HG03060 (cell line): ENCODE measurements around the gene DOK3.
A peak's percentile ranks its signal among the peaks of the same experiment; 100 is the strongest.

ENCODE experiments used
- ATAC-seq: cut with Tn5 transposase; IDR thresholded peaks from one replicate; pipeline ENCODE4 v1.9.1; 2021; ENCODE audit warnings: low read depth, moderate number of reproducible peaks; ENCODE audit not compliant: unreplicated experiment

The DOK3 gene

DNA sequence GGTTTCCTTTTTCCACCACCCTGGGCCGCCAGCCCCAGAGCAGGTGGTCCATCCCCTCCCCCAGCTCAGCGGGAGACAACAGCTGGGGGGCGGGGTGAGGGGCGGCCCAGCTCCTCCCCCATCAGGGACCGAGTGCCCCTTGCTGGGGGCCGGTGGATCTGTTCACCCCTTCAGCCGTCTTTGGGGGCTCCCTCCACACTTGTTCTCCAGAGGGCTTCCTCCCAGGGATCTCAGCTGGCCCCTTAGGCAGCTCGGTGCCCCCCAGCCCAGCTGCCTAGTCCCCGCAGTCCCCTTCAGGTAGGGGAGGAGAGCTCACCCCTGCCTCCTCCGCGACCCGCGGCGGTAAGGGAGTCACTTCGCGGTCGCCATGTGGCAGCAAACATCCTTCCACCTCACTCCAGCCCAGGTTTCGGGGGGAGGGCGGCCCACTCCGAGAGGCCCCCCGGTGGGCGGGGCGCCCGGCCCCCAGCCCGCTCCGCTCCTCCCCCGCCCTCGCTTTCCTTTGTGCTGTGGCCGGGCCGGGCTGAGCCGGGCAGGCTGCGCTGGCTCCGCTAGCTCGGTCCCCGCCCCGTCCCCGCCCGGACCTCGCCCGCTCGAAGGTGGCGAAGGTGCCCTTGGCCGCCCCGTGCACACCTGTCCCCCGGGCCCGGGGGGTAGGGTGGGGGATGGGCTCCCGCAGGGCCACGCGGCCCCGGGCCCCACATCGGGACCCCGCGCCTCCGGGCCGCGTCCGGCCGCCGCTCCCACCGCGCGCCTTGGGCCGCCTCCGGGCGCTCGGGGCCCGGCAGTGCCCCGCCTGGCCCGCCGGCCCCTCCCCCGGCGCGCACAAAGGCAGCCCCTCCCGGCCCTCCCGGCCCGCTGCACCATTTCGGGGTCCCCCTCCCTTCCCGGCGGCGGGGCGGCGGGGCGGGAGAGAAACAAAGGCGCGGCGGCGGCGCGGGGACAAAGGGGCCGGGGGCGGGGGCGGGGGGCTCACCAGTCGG, 36.9 kb downstream of the DOK3 start:
- no peak for ATAC-seq

DNA sequence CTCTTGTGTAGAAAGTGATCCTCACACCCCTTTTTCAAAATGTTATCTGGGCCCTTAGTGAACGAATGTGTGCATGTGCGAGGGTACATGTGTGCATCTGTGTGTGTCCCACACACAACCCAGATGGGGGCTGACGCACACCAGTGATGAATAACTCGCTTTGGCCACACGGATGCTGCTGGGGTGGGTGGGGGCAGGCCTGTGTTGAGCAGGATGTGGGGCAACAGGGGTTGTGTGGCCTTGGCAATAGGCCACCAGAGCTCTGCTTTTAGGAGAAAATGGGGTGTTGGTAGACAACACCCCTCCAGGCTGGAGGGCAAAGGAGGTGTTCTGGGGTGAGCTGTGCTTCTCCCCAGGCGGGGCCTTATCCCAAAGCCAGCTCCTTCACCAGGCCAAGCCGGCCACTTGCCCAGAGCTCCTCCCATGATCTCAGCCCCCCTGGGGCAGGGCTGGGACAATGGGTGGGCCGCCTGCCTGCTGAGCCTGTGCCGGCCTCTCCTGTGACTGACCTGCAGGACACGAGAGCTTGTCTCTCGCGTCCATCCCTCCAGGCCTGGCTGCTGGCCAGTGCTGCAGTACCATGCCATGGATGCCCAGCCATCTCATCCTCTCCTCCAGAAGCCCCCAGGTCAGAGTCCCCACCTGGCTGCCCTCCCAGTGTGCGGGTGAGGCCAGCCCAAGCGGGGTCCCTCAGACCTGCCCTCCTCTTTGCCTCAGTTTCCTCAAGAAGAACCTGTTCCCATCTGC, 37.8 kb downstream of the DOK3 start:
- no peak for ATAC-seq

- ATAC-seq = no peak
Measured at GRCh38 chr5:177470759-177471536, 38.7 kb downstream of the DOK3 start.

DNA sequence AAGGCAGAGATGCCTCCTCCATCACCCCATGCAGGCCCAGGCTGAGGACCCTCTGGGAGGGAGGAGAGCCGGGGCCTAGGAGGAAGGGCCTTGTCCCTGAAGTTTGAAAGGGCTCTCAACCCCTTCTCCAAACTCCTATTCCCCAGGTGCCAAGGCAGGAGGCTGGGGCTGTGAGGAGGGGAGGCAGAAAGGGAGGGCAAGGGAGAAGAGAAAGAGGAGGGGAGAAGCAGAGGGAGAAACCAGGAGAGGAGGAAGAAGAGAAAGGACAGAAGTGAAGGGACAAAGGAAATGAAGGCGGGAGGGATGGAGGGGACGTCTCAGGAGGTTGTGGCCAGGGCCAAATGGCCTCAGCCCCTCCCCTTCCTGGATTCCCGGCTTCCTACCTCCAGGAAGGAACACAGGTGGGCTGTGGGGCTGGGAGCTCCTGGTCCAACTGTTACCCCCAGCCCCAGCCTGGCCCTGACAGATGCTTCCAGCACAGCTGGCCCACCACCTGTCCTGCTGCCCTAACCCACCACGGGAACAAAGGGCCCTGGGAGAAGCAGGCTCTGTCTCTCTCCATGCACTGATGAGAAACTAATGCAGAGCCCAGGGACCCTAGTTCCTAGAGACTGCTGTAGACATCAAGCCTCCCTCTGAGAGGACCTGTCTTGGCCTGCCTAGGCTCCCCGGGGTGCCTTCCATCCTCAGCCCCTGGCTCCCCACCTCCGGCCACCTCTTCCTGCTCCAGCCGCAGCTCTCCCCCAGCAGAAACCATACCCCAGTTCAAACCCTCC, 39.7 kb downstream of the DOK3 start:
- ATAC-seq = no peak

DNA sequence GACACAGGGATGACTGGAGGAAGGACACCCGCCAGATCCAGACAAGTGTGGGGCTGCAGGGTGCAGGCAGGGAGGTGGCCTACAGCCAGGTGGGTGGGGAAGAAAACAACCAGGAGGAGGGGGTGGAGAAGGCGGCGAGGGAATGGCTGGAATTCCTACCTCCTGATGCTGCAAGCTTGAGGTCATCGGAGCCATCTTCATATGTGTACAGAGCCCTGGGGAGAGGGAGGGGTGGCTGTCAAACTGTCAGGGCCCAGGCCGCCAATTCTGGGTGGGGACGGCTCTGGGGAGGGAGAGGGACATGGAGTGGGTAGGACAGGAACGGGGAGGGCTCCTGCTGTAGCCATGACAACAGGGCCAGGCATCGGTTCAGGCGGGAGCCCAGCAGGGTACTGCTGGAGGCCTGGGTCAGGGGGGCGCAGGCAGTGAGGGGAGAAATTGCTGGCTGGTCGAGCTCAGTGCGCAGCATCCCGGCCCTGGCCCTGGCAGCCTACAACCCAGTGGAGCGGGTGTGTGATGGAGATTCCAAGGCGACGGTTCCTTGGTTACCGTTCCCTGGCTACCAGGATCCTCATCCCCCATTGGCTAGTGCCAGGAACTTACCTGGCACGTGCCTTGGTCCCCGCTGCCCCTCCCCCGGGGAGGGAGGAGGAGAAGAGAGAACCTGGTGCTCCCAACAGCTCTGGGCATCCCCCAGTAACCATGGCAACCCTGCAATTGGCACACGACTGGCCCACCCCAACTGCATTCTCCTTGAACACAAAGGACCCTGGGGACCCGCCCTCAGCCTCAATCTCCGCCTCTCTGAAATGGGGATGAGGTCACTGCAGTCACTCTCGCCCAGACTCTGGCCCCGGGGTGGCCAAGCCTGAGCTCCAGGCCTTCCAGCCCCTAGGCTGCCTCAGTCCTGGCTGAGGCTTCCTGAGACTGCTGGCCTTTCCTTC, 40.7 kb downstream of the DOK3 start:
- no peak for ATAC-seq

- ATAC-seq = no peak
Measured at GRCh38 chr5:177468329-177468684, 41.3 kb downstream of the DOK3 start.

DNA sequence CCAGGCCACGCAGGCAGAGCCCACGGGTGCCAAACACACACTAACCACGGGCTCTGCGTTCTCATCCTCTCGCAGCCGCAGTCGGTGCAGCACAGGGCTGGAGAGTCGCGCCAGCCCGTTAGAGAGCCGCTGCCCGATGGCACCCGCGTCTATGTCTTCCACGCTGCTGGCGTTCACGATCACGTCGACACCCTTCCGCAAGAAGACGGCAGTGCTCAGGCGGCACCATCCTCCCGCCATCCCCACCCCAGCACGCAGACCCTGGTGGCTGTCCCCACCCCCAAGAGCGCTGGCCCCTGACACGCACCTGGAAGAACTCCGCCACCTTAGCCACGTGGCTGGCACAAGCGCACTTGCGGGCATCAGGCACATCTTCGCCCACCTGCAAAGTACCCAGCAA, 42.2 kb downstream of the DOK3 start:
- ATAC-seq = no peak

DNA sequence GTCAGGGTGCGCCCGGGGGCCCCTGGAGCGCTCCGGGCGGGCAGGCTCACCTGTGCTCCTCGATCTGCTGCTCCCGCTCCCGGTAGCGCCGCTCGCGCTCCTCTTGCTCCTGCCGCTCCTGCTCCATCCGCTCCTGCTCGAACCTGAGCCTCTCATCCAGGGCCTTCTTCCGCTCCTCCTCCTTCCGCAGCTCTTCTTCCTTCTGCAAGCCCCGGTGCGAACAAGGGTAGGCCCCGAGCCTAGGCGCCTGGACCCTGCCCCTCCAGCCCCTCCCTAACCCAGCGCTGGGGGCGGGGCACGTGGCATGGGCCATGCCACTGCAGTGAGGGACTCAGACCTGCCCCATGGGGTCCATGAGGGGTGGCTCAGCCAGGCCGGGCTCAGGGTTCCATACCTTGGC, 42.8 kb downstream of the DOK3 start:
- ATAC-seq = no peak

GRCh38 chr5:177465044-177465443, 44.6 kb downstream of the DOK3 start:
- no peak for ATAC-seq

GRCh38 chr5:177462021-177462670, 47.5 kb downstream of the DOK3 start:
- ATAC-seq = no peak

GRCh38 chr5:177459819-177460628, 49.6 kb downstream of the DOK3 start:
- ATAC-seq = no peak

DNA sequence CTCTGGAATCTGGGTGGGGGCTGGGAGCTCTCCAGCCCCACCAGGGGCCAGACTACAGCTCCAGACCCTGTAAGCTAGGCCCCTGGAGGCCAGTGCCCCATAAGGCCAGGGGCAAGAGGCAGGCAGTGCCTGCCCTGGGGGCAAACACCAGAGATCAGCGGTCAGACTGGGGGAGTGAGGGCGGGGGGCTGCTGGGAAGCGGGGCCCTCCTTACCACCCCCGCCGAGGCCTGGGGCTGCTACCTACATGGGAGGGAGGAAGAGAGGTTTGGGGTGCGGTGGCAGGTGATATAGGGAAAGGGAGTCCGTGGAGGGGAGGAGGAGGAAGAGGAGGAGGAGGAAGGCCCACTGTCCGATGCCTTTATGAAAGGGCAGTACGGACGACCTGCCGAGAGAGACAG, 50.3 kb downstream of the DOK3 start:
- ATAC-seq = no peak

GRCh38 chr5:177458912-177459350, 50.7 kb downstream of the DOK3 start:
- no peak for ATAC-seq

- no peak for ATAC-seq
Measured at GRCh38 chr5:177457852-177458681, 51.6 kb downstream of the DOK3 start.

- ATAC-seq = peak; percentile 38
Measured at GRCh38 chr5:177456976-177457851, 52.4 kb downstream of the DOK3 start.

- ATAC-seq = no peak
Measured at GRCh38 chr5:177456591-177456964, 53.0 kb downstream of the DOK3 start.
